ENCODE results near the gene CFAP45. TPM values are rescaled to one million over a fixed set of nuclear protein-coding genes. Genes with fewer than 3 reads are reported as not detected.
A peak's percentile ranks its signal among the peaks of the same experiment; 100 is the strongest.

The CFAP45 gene
- total RNA-seq, 2 donors from 2014 or later: 0.38 to 3.0 TPM

DNA sequence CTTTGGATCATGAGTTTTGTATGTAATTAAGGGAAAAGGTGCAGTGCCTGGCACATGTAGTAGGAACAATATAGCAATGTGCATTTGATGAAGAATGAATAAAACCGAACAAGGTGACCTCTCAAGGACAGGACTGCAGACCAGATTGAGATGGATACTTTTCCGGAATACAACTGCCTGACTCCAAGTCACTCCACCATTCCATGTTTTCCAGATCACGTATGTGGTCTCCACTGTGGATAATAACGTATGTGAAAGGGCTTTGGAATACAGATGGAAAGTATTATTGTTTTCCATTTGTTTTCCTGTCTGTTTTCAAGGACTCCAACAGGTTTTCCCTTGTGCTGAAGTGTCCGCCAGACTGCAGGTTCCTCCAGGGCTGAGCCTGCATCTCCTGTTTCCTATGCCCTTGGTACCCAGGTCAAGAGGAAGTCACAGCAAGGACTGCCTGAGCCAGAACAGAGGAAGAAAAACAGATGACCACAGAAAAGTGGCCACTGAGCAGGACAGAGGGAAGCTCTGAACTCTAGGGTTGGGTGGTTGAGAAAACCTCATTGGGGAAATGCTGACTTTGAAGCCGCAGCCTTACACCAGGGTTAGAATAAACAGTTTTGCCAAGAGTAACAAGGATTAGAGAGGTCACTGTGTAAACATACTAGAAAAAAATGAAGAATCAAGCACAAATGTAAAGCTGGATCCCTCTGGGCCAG is 4.0 kb downstream of the CFAP45 start:
- no peaks in the 10 kb centered on the region for H3K9me3 Mint-ChIP-seq
- H3K4me1 Mint-ChIP-seq (ENCODE audit: low read depth in 2 of 2): peaks cover 10 to 12% of the 10 kb centered on the region in 2 donors
- H3K27me3 Mint-ChIP-seq: no peaks in the 10 kb centered on the region
- no peak overlapping the region for H3K27ac Mint-ChIP-seq
- no peaks in the 10 kb centered on the region for H3K36me3 Mint-ChIP-seq
- no peak for ATAC-seq
- no peak for DNase-seq (ENCODE audit: low spot score)
- no peak overlapping the region for H3K4me3 Mint-ChIP-seq

DNA sequence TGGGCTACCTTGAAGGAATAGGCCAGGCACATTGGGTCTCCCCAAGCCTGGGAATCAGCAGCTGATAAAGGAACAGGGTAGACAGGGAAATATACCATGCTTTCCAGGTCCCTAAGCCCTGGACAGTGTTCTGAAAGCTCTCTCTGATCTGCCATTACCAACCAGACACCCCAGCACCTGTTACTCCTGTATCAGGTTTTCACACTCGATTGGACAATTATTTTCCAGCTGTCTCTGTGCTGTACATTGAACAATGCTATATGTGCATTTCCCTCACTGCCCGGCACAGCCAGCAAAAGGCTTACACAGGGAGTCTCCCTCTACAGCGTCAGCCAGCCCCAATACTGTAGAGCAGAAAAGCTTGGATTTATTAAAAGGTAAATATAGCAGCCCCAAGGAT is 4.7 kb downstream of the CFAP45 start:
- no peaks in the 10 kb centered on the region for H3K27me3 Mint-ChIP-seq
- H3K4me3 Mint-ChIP-seq: no peak overlapping the region
- no peak overlapping the region for H3K27ac Mint-ChIP-seq
- peaks cover 11 to 13% of the 10 kb centered on the region in 2 donors for H3K4me1 Mint-ChIP-seq (ENCODE audit: low read depth in 2 of 2)
- DNase-seq (ENCODE audit: low spot score): no peak
- H3K9me3 Mint-ChIP-seq: no peaks in the 10 kb centered on the region
- ATAC-seq: no peak
- H3K36me3 Mint-ChIP-seq: no peaks in the 10 kb centered on the region

- ATAC-seq (no peak), DNase-seq (ENCODE audit: low spot score) (no peak)
- Mint-ChIP-seq H3K27me3 (no peaks in the 10 kb centered on the region), H3K36me3 (no peaks in the 10 kb centered on the region), H3K9me3 (no peaks in the 10 kb centered on the region), H3K4me1 (ENCODE audit: low read depth in 2 of 2) (peaks cover 16 to 23% of the 10 kb centered on the region in 2 donors), H3K4me3 (no peak overlapping the region), H3K27ac (no peak overlapping the region)
These were observed 7.0 kb downstream of the CFAP45 start for GRCh38 chr1:159892944-159893343.

DNA sequence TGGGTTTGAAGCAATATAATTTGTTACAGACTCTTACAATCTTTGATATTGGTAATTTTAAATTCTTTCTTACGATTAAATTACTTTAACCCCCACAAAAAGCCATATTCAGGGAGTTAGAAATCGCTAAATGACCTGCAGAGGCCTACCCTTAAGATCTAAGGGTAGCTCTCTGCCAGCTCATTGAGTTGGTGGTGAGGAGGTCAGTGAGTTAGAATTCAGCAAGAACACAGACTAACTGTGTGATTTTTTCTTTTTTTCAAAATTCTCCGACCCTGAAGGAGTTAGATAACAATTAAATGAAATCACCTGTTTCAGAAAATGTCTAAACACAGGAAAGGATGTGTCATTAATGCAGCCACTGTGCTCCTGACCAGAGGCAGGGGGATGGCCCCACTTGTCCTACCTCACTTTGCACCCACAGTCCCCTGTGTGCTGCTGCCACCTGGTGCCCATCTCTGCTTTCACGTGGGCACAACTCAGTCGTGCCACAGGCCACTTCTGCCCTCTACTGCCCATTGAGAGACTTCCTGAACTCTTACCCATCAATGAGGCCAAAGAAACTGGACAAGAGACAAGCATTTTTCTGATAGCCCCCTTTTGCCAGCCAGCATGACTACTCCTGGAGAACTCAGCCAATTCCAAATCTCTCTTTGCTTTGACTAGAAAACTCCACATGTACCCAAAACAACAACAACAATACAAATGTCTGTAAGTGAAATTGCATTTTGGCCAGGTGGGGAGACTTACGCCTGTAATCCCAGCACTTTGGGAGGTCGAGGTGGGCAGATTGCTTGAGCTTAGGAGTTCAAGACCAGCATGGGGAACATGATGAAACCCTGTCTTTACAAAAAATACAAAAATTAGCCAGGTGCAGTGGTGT is 8.4 kb downstream of the CFAP45 start:
- Mint-ChIP-seq H3K27ac (peak overlapping the region in 1 of 2 donors; percentile 44), H3K4me1 (ENCODE audit: low read depth in 2 of 2) (peaks cover 16 to 23% of the 10 kb centered on the region in 2 donors), H3K9me3 (no peaks in the 10 kb centered on the region), H3K27me3 (no peaks in the 10 kb centered on the region), H3K36me3 (no peaks in the 10 kb centered on the region), H3K4me3 (peak overlapping the region; percentile 14)
- DNase-seq (ENCODE audit: low spot score) (peak; percentile 88), ATAC-seq (peak; percentile 95 to 96)

DNA sequence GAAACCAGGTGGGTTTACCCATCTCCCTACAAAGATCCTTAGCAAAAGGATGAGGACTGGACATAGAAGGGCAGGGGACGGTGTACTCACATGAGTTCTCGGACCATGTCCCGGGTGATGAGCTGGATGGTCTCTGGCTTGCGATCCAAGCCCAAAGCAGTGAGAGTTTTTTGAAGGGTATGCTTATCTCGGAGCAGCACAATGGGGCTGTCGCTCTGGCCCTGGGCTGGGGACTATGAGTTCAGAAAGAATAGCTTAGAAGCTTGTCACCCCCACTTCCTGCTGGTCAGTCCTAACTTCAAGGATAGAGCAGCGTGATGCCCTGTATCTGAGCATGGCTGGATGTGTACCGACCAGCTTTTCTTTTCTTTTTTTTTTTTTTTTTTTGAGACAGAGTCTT is 9.6 kb downstream of the CFAP45 start:
- peak overlapping the region in 1 of 2 donors; percentile 2 for H3K27ac Mint-ChIP-seq

DNA sequence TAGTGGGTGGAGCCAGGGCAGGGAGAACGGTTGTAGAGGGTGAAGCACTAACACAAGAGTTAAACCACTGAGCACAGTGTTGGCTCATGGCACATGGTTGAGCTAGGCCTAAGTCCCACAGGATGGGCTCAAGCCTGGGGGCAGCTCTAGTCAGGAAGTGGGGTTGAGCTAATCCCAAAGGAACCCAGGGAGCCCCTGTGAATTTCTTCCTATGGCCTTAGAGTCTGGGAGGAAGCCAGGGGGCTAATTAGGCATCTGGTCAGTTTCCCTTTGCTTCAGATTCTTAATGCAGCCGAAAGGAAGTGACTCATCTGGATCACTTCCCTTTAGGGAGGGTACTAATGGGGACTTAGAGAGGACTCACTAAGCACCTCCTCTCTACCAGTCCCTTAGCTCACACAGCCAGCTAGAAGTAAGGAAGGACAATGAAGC is 10.1 kb downstream of the CFAP45 start:
- peaks cover 0 to 1% of the 10 kb centered on the region in 2 donors for H3K27me3 Mint-ChIP-seq
- ATAC-seq (peak; percentile 61 to 77), DNase-seq (ENCODE audit: low spot score) (no peak)
- no peaks in the 10 kb centered on the region for H3K9me3 Mint-ChIP-seq
- peaks cover 10 to 16% of the 10 kb centered on the region in 2 donors for H3K4me1 Mint-ChIP-seq (ENCODE audit: low read depth in 2 of 2)
- no peaks in the 10 kb centered on the region for H3K36me3 Mint-ChIP-seq
- H3K27ac Mint-ChIP-seq: peak overlapping the region in 1 of 2 donors; percentile 2
- peak overlapping the region; percentile 24 for H3K4me3 Mint-ChIP-seq

More for the DNA sequence above, 9.6 kb downstream of the CFAP45 start:
- no peaks in the 10 kb centered on the region for H3K27me3 Mint-ChIP-seq
- H3K36me3 Mint-ChIP-seq: no peaks in the 10 kb centered on the region
- peaks cover 10 to 16% of the 10 kb centered on the region in 2 donors for H3K4me1 Mint-ChIP-seq (ENCODE audit: low read depth in 2 of 2)
- DNase-seq (ENCODE audit: low spot score) (no peak), ATAC-seq (no peak)
- peak overlapping the region; percentile 24 for H3K4me3 Mint-ChIP-seq
- H3K9me3 Mint-ChIP-seq: no peaks in the 10 kb centered on the region

GRCh38 chr1:159889202-159889601 is 10.8 kb downstream of the CFAP45 start:
- Mint-ChIP-seq H3K36me3 (no peaks in the 10 kb centered on the region), H3K9me3 (no peaks in the 10 kb centered on the region), H3K27me3 (peaks cover 0 to 6% of the 10 kb centered on the region in 2 donors), H3K27ac (no peak overlapping the region), H3K4me1 (ENCODE audit: low read depth in 2 of 2) (peaks cover 10 to 16% of the 10 kb centered on the region in 2 donors), H3K4me3 (no peak overlapping the region)
- no peak for ATAC-seq
- no peak for DNase-seq (ENCODE audit: low spot score)

GRCh38 chr1:159884296-159884695 is 15.7 kb downstream of the CFAP45 start:
- Mint-ChIP-seq H3K27ac (no peak overlapping the region), H3K4me3 (no peak overlapping the region), H3K4me1 (ENCODE audit: low read depth in 2 of 2) (no peaks in the 10 kb centered on the region), H3K9me3 (no peaks in the 10 kb centered on the region), H3K27me3 (peaks cover 0 to 6% of the 10 kb centered on the region in 2 donors), H3K36me3 (no peaks in the 10 kb centered on the region)
- DNase-seq (ENCODE audit: low spot score) (no peak), ATAC-seq (no peak)

- ATAC-seq (no peak), DNase-seq (ENCODE audit: low spot score) (no peak)
- H3K27ac Mint-ChIP-seq: no peak overlapping the region
- H3K9me3 Mint-ChIP-seq: no peaks in the 10 kb centered on the region
- H3K36me3 Mint-ChIP-seq: no peaks in the 10 kb centered on the region
- H3K27me3 Mint-ChIP-seq: peaks cover 7 to 10% of the 10 kb centered on the region in 2 donors
- H3K4me1 Mint-ChIP-seq (ENCODE audit: low read depth in 2 of 2): no peaks in the 10 kb centered on the region
- H3K4me3 Mint-ChIP-seq: no peak overlapping the region
These were observed 16.8 kb downstream of the CFAP45 start for GRCh38 chr1:159883134-159883533.

DNA sequence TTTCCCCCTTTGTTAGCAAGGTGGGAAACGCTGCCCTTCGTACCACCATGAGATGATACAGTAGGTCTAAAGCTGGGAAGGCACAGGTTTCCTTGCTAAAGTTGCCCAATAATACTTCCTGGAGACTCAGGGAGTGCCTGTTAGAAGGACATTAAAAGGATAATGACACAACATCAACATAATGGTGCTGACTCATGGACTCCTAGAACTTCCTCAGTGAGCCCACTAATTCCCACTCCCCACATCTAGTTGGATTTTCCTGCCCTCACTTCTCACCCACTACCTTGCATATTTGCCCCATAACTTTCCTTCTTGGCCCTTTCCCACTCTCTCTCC is 17.5 kb downstream of the CFAP45 start:
- H3K9me3 Mint-ChIP-seq: no peaks in the 10 kb centered on the region
- ATAC-seq (no peak), DNase-seq (ENCODE audit: low spot score) (no peak)
- no peak overlapping the region for H3K27ac Mint-ChIP-seq
- peaks cover 7 to 10% of the 10 kb centered on the region in 2 donors for H3K27me3 Mint-ChIP-seq
- no peak overlapping the region for H3K4me3 Mint-ChIP-seq
- H3K36me3 Mint-ChIP-seq: no peaks in the 10 kb centered on the region
- H3K4me1 Mint-ChIP-seq (ENCODE audit: low read depth in 2 of 2): no peaks in the 10 kb centered on the region

DNA sequence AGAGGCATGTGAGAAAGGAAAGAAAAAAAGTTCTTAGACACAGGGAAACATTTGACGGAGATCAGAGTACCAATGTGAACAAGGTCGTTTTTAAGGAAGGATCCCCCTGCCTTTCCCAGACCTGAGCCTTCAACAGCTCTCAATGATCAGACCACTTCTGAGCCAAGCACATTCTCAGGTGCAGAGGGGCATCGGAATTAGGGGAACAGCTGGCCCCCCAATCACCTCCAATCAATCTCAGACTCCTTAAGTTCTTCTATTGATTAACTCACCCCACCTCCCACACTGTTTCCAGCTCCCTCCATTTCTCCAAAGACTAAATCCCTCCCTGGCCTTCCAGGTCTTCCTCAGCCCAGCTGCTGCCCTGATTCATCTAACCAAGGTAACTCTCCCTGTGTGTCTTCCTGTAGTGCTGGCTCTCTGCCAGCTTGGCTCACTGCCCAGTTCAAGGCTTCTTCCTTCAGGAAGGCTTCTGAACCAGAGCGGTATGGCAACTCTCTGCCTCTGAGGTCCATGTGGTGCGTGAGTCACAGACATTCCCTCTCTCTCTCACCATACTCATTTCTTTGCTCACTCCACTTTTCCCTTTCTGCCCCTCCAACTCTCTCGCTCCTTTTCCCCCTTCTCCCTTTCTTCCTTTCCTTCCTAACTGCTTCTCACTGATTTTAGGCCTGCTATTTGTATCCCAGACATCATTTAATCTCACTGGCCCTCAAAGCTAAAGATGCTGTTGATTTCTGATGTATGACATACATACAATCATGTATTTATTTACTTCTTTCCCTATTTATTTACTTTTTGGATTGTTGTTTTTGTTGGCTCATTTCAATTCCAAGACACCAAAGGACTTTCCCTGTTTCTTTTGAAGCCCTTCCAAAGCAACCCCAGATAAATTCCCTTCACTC is 18.1 kb downstream of the CFAP45 start:
- ATAC-seq: no peak
- H3K9me3 Mint-ChIP-seq: no peaks in the 10 kb centered on the region
- no peak overlapping the region for H3K4me3 Mint-ChIP-seq
- H3K4me1 Mint-ChIP-seq (ENCODE audit: low read depth in 2 of 2): no peaks in the 10 kb centered on the region
- H3K27ac Mint-ChIP-seq: no peak overlapping the region
- peaks cover 7 to 10% of the 10 kb centered on the region in 2 donors for H3K27me3 Mint-ChIP-seq
- no peak for DNase-seq (ENCODE audit: low spot score)
- H3K36me3 Mint-ChIP-seq: no peaks in the 10 kb centered on the region

- Mint-ChIP-seq H3K36me3 (no peaks in the 10 kb centered on the region), H3K4me3 (no peak overlapping the region), H3K27ac (no peak overlapping the region), H3K9me3 (no peaks in the 10 kb centered on the region), H3K27me3 (peaks cover 16 to 19% of the 10 kb centered on the region in 2 donors), H3K4me1 (ENCODE audit: low read depth in 2 of 2) (no peaks in the 10 kb centered on the region)
- DNase-seq (ENCODE audit: low spot score) (no peak), ATAC-seq (no peak)
These were observed 19.5 kb downstream of the CFAP45 start for GRCh38 chr1:159880430-159880829.

GRCh38 chr1:159879977-159880376 is 20.0 kb downstream of the CFAP45 start:
- no peaks in the 10 kb centered on the region for H3K9me3 Mint-ChIP-seq
- no peak overlapping the region for H3K4me3 Mint-ChIP-seq
- peaks cover 16 to 19% of the 10 kb centered on the region in 2 donors for H3K27me3 Mint-ChIP-seq
- H3K27ac Mint-ChIP-seq: no peak overlapping the region
- no peaks in the 10 kb centered on the region for H3K4me1 Mint-ChIP-seq (ENCODE audit: low read depth in 2 of 2)
- ATAC-seq: peak; percentile 79 to 90
- no peaks in the 10 kb centered on the region for H3K36me3 Mint-ChIP-seq
- DNase-seq (ENCODE audit: low spot score): no peak

Data from natural killer cell treated with Interleukin-12 subunit alpha and Interleukin-12 subunit beta and Interleukin-15 and Interleukin-18, amount 100 ng/mL, for 72 hours (primary cell).